NCI-H748 (cell line): ENCODE results near the gene PLXNB2.

Source experiments
- DNase-seq: peaks from one replicate; lab custom pipeline; 2025; ENCODE audit not compliant: unreplicated experiment; lab: John Stamatoyannopoulos, UW

Gene PLXNB2

GRCh38 chr22:50253046-50253915, 54.2 kb downstream of the PLXNB2 start:
- no peak for DNase-seq

GRCh38 chr22:50252082-50253045, 55.1 kb downstream of the PLXNB2 start:
- peak; percentile 64 for DNase-seq

DNA sequence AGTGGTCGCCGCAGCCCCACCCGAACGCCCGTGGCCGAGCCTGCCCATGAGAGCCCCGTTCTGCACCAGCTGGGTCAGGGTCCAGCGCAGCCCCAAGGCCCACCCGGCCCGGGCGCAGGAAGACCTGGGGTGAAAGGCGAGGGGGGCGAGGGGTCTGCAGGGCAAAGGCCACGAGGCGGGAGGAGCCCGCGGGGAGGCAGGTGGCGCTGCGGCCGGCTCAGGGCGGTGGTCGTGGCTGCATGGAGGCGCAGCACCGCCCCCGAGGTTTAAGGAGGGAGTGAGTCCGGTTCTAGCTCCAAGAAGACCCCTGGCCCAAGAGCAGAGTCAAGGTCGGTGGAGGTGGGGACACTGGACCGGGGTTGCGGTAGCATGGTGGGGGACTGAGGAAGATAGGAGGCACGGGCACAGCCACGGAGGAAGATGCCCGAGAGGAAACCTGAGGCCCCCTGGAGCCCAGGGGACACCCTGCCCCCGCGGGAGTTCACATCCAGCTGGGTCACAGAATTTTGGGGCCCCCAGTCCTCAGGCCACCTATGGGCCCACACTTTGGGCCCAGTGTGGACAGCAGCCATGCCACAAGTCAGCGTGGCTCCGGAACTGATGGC, 55.9 kb downstream of the PLXNB2 start:
- DNase-seq: no peak

DNA sequence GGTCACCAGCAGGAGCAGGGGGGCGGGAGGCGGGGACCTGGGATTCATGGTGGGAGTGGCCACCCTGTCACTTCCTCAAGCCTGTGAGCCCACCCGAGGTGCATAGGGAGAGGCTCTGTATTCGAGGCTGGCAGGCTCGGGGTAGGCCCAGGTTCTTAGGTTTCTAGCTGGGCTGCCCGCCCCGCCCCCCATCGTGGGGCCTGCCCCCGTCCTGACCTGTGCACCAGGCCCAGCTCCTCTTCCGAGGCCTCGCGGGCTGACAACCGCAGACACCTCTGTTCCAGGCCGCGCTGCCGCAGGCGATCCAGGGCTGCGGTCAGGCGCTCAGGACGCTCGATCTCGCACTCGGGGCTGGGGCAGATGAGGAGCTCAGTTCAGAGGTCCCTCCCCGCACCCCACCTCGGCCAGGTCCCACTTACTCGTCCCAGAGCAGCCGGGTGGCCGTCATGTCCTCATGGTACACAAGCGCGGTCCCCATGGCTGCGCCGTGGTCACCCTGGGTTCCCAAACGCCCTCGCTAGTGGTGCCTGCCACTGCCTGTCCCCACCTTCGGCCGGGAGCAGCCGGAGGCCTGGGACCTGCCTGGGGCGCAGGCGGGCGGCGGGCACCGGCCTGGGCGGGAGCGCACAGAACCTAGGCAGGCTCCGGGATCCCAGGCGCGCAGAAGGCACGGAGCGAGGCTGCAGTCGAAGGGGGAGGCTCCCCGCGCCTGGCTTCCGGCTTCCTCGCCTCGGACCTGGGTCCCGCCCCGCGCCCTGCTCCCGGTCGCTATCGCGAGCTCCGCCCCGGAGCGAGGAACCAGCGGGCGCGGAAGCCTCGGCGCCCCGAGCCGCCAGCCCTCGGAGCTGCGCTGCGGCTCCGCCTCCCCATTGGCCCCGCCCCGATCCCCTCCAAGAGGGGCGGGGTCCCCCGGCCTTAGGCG, 56.6 kb downstream of the PLXNB2 start, which contains the start of gene HDAC10:
HDAC10 (minus strand) TSS at position 711 of the 922 bp plus-strand sequence; CDS start at position 478, 233 bp downstream.
- DNase-seq: peak; percentile 88

GRCh38 chr22:50250249-50250554, 57.2 kb downstream of the PLXNB2 start:
- no peak for DNase-seq

DNA sequence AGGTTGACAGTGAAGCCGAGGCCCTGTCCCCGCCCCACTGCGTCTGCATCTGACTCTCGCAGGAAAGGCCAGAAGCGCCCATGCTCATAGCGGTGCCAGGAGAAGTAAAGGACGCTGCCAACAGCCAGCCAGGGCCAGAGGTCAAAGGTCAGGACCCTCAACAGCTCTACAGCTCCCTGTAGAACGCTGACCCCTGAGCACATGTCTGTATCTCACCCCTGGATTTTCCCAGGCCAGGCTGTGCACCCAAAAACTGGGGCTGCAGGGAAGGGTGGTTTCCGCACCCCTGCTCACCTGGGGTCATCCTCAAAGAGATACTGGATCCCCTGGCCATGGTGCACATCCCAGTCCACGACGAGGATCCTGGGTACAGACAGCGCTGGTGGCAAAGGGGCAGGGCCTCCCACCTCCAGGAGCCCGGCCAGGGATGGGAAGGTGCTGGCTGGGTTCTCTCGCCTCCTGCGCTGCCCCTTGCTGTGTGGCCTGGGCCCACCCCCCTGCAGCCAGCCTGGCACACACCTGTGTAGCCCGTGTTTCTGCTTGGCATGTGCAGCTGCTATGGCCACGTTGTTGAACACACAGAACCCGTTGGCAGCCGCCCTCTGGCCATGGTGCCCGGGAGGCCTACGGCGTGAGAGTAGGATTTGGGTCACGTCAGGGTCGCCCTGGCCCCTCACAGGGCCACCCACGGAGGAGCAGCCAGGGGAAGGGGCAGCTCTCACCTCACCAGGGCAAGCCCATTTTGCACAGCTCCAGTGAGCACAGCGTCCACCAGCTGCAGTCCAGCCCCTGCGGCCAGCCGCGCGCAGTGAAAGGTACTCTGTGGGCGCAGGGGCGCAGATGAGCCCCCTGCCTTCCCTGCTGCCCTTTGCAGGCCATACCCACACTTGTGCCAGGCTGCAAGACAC, 57.9 kb downstream of the PLXNB2 start:
- DNase-seq: no peak

- no peak for DNase-seq
Measured at GRCh38 chr22:50248196-50249081, 59.0 kb downstream of the PLXNB2 start.

GRCh38 chr22:50247748-50248147, 59.7 kb downstream of the PLXNB2 start:
- DNase-seq: peak; percentile 95

GRCh38 chr22:50246242-50247175, 60.9 kb downstream of the PLXNB2 start:
- no peak for DNase-seq

- DNase-seq: peak; percentile 61
Measured at GRCh38 chr22:50245214-50246072, 62.0 kb downstream of the PLXNB2 start.

DNA sequence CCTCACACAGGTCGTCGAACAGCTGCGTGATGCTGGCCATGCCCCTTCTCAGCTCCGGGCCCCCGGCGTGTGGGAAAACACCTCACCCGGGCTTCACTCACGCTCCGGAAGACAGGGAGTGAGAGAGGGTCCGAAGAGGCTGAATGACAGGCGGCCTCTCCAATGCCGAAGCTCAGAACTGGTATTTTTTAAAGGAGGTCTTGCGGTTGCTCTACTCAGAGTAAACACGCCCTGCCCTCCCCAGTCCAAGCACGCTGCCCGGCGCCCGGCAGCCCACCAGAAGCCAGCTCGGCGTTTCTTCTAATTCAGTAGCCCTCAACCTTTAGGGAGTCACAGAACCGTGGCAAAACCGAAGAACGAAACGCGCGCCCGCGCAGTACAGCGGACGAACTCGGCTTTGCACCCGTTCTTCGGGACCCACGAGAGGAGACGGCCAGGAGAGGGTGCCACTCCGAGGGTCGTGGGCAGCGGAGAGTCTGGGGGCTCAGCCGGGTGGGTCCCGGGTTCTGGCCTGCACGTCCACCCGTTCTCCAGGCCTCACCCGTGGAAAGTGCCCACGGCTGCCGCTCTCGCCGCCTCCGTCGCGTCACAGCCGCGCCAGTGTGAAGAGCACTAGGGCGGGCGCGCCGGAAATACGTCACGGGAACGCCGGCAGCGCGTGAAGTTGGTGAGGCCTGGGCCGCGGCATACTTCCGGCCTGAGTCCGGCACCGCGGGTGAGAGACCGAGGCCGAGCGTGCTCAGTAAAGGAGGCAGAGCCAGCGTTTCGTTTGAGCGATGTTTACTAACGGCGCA, 62.8 kb downstream of the PLXNB2 start, which contains the start of gene TUBGCP6:
TUBGCP6 (minus strand) TSS at position 604 of the 794 bp plus-strand sequence; CDS start at position 40, 564 bp downstream.
- peak; percentile 96 for DNase-seq

DNA sequence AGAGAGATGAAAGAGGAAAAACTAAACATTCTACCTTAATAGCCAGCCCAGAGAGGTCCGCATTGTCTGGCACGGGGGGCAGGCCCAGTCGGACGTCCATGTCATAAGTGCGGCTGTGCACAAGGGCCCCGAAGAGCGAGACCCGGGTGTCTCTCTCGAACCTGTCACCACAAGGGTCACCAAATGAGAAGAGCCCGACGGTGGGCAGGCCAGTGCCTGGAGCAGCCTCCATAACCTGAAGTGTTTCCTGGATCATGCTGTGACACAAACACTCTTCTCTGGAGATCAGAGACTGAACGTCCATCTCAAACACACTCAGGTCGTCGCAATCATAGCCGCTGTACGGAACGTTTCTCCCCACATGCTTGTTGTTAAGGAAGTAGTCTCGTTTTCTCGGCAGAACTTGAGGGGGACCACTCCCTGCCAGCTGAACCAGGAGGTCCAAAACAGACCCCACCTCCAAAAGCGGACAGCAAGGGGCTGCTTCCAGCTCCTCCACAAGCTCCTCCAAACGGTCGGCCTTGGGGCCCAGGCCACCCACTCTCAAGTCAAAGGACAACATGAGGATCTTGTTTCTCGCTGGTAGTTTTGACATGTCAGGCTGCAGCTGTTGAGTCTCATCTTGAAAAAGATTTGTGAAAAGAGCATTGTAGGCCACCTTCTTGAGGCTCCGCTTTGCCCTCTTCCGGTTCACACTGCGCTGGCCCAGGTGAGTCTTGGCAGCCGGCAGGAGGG, 63.6 kb downstream of the PLXNB2 start:
- peak; percentile 33 for DNase-seq

DNA sequence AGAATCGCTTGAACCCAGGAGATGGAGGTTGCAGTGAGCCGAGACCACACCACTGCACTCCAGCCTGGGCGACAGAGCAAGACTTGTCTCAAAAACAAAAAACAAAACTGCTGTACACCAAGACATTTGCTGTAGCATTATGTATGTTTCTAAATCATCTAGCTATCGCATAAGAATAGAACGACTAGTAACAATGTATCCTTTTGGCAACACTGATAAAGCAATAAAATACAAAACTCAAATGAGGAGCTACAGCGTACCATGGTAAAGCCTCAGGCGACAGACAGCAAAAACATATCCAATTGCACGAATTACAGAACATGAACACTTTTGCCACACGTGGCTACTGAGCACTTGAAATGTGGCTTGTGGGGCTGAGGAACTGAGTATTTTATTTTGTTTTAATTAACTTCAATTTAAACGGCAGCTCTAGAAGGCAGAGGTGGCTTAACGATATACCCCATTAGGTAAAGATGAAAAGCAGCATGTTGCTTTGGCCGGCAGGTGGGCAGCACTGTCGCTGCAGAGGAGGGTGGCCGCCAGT, 65.0 kb downstream of the PLXNB2 start:
- no peak for DNase-seq

GRCh38 chr22:50238755-50239154, 68.7 kb downstream of the PLXNB2 start:
- DNase-seq: no peak
